Spleen (tissue), 7 donors: ENCODE data around the gene PLXNA2.

ENCODE experiments used
- POLR2AphosphoS5 ChIP-seq, 3 donors: sonication (generic); formaldehyde crosslinking; IDR thresholded peaks; one replicate each; pipeline ENCODE4 v1.5.1; 2017; ENCODE audit warnings: antibody characterized with exemption in 3 of 3
- TF ChIP-seq, protein P1 (sequence below), 11 experiments: fragments of 200-600 bp in 7 of 11; fragments of 450-650 bp in 4 of 11; sonication (generic) in 4 of 11; IDR thresholded peaks in 8 of 11; conservative IDR thresholded peaks in 3 of 11; 1 replicate in 7 of 11; 2 replicates in 4 of 11; pipeline versions ENCODE4 v1.4.0 to v1.8.0; 2016 to 2021; ENCODE audit warnings: antibody characterized with exemption in 11 of 11, inconsistent platforms in 4 of 11, mild to moderate bottlenecking in 1 of 11
- donor health status: DM: no; HTN: no; CAD: no; lungs with moderate emphysema.
- donor health status: DM: no; HTN: no; CAD: no.
- donor health status: DM: no; HTN: no; CAD: no.

DNA sequence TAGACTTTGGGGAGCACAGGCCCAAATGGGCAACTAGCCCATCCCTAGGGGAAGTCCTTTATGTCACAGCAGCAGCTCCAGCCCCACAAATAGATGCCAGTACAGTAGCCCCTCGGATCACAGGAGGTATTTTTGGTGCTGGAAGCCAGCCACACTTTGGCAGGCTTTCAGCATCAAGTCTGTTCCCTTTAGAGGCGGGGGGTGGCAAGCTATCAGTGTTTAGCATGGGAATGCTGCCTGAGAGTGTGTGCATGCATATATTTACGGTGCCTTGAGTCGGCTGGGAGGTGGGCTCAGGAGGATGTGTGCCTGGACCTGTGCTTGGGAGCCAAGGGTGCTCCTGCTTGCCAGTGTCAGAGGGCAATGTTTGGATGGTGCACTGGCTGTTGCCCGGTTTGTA lies 3.5 kb upstream of the PLXNA2 start:
- no peak for TF ChIP-seq POLR2AphosphoS5 (IDR thresholded peaks at IDR 0.05)
- TF ChIP-seq, protein P1, sequence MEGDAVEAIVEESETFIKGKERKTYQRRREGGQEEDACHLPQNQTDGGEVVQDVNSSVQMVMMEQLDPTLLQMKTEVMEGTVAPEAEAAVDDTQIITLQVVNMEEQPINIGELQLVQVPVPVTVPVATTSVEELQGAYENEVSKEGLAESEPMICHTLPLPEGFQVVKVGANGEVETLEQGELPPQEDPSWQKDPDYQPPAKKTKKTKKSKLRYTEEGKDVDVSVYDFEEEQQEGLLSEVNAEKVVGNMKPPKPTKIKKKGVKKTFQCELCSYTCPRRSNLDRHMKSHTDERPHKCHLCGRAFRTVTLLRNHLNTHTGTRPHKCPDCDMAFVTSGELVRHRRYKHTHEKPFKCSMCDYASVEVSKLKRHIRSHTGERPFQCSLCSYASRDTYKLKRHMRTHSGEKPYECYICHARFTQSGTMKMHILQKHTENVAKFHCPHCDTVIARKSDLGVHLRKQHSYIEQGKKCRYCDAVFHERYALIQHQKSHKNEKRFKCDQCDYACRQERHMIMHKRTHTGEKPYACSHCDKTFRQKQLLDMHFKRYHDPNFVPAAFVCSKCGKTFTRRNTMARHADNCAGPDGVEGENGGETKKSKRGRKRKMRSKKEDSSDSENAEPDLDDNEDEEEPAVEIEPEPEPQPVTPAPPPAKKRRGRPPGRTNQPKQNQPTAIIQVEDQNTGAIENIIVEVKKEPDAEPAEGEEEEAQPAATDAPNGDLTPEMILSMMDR (IDR thresholded peaks at IDR 0.05 in 8 of 11, conservative IDR thresholded peaks at IDR 0.05 in 3 of 11) = no peak
